Small intestine (tissue), 7 donors: ENCODE measurements around the gene IL4R. TPM values are rescaled to one million over a fixed set of nuclear protein-coding genes. Genes with fewer than 3 reads are reported as not detected.
"Not testable (repeated sequence)": the region's sequence is repeated elsewhere in the genome, so short reads cannot be mapped to it uniquely, and the experiment has no call there.

Experiments used
- DNase-seq, 2 donors: peaks; one replicate each; pipeline versions ENCODE4 v3.0.0 to v3.0.0-alpha.2; 2013
- FAIRE-seq: peaks from 2 replicates; lab custom pipeline; 2012; peaks lifted over from hg19 to GRCh38; lab: Jason Lieb, UNC
- H3K27ac ChIP-seq, 3 donors: one replicate each; pipeline ENCODE4 v1.5.1; 2013; ENCODE audit warnings: low read length in 2 of 3, mild to moderate bottlenecking in 2 of 3, control low read depth in 1 of 3, inconsistent platforms in 1 of 3, low read depth in 1 of 3, moderate library complexity in 1 of 3
- H3K27me3 ChIP-seq, 3 donors: one replicate each; pipeline ENCODE4 v1.6.1; 2013; ENCODE audit warnings: low read length in 3 of 3, inconsistent platforms in 1 of 3; ENCODE audit not compliant: control insufficient read depth in 3 of 3, insufficient read depth in 3 of 3
- H3K36me3 ChIP-seq, 3 donors: one replicate each; pipeline ENCODE4 v1.6.1; 2013; ENCODE audit warnings: low read length in 3 of 3, inconsistent platforms in 1 of 3, low read depth in 1 of 3, mild to moderate bottlenecking in 1 of 3, moderate library complexity in 1 of 3; ENCODE audit not compliant: control insufficient read depth in 3 of 3, insufficient read depth in 2 of 3
- H3K4me1 ChIP-seq, 3 donors: one replicate each; pipeline ENCODE4 v1.6.1; 2013; ENCODE audit warnings: low read length in 2 of 3, inconsistent platforms in 1 of 3, low read depth in 1 of 3, mild to moderate bottlenecking in 1 of 3, moderate library complexity in 1 of 3; ENCODE audit not compliant: control insufficient read depth in 3 of 3, insufficient read depth in 2 of 3
- H3K4me3 ChIP-seq, 3 donors: one replicate each; pipeline ENCODE4 v1.5.1; 2013; ENCODE audit warnings: low read length in 3 of 3, control low read depth in 1 of 3, inconsistent platforms in 1 of 3, low read depth in 1 of 3, mild to moderate bottlenecking in 1 of 3, moderate library complexity in 1 of 3
- H3K9me3 ChIP-seq, 2 donors: one replicate each; pipeline ENCODE4 v1.6.1; 2013; ENCODE audit warnings: low read depth in 1 of 2, low read length in 1 of 2; ENCODE audit not compliant: control insufficient read depth in 2 of 2, insufficient read depth in 1 of 2
- WGBS, 3 donors: extraction: QIAGEN DNeasy Blood & Tissue Kit; methylation state at CpG; one replicate each; pipeline ENCODE4 v1.1.7; 2013; 5-methylcytosine and 5-hydroxymethylcytosine counted together
- polyA plus RNA-seq, 4 donors: library from polyadenylated mRNA; stranded (reverse) in 3 of 4; unstranded in 1 of 4; fragments of 200-250 nt in 3 of 4; fragments of 120-200 nt in 1 of 4; gene quantifications; one replicate each; pipeline versions ENCODE4 v1.2.1 to v1.2.3, GENCODE V29; 2013
- donor health status: healthy with polysubstance abuse.
- donor health status: control.
- donor health status: control.
- donor health status: Bipolar disorder and iron deficiency.
- donor health status: healthy.

The IL4R gene
- polyA plus RNA-seq, 4 donors = 28.1 to 32.7 (median 30.4) TPM

DNA sequence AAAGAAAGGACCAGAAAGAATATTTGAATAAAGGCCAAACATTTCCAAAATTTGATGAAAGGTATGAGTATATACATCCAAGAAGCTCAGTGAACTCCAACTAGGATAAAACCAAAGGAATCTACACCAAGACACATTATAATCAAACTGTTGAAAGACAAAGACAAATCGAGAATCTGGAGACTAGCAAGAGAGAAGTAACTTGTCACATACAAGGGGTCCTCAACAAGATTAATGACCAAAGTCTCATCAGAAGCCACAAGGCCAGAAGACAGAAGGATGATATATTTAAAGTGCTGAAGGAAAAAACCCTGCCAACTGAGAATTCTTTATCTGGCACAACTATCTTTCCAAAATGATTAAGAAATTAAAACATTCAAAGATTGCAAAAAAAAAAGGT, 78.9 kb downstream of the IL4R start:
- Histone ChIP-seq H3K4me1 (no peaks in the 10 kb centered on the region), H3K27ac (no peak overlapping the region), H3K9me3 (peaks cover 0 to 3% of the 10 kb centered on the region in 2 donors), H3K4me3 (no peak overlapping the region), H3K27me3 (no peaks in the 10 kb centered on the region), H3K36me3 (no peaks in the 10 kb centered on the region)
- DNase-seq (no peak), FAIRE-seq (no peak)
- 71 to 93% (median 85%) methylated on average over 1 of the region's 1 CpG for WGBS, 3 donors

DNA sequence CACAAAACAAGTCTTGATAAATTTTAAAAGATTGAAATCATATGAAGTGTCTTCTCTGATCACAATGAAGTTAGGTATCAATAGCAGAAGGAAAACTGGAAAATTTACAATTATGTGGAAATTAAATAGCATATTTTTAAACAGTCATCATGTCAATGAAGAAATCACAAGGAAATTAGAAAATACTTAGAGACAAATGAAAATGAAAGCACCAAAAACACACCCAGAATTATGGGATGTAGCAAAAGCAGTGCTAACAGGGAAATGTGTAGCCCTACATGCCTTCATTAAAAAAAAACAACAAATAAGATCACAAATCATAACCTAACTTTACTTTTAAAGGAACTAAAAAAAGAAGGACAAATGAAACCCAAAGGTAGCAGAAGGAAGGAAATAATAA, 80.7 kb downstream of the IL4R start:
- no peaks in the 10 kb centered on the region for H3K36me3 ChIP-seq
- no peak for FAIRE-seq

DNA sequence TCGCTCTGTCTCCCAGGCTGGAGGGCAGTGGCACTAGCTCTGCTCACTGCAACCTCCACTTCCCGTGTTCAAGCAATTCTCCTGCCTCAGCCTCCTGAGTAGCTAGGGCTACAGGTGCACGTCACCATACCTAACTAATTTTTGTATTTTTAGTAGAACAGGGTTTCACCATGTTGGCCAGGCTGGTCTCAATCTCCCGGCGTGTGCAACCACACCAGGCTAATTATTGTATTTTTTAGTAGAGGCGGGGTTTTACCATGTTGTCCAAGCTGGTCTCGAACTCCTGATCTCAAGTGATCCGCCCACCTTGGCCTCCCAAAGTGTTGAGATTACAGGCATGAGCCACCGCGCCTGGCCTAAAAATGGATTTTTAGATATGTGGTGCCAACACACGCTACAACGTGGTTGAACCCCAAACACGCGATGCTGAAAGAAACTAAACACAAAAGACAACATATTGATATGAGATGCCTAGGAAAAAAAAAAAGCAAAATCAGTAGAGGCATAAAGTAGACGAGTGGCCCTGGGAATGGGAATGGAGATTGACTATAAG, 84.6 kb downstream of the IL4R start:
- H3K4me1 ChIP-seq, H3K4me3 ChIP-seq, FAIRE-seq, H3K27me3 ChIP-seq, H3K27ac ChIP-seq, H3K9me3 ChIP-seq, H3K36me3 ChIP-seq, DNase-seq: not testable (repeated sequence)
- 80 to 87% (median 86%) methylated on average over 15 of the region's 15 CpGs for WGBS, 3 donors

More for the DNA sequence above, 80.7 kb downstream of the IL4R start:
- Histone ChIP-seq H3K27me3 (no peaks in the 10 kb centered on the region), H3K4me1 (no peaks in the 10 kb centered on the region), H3K27ac (no peak overlapping the region), H3K4me3 (no peak overlapping the region), H3K9me3 (no peaks in the 10 kb centered on the region)
- DNase-seq = no peak

DNA sequence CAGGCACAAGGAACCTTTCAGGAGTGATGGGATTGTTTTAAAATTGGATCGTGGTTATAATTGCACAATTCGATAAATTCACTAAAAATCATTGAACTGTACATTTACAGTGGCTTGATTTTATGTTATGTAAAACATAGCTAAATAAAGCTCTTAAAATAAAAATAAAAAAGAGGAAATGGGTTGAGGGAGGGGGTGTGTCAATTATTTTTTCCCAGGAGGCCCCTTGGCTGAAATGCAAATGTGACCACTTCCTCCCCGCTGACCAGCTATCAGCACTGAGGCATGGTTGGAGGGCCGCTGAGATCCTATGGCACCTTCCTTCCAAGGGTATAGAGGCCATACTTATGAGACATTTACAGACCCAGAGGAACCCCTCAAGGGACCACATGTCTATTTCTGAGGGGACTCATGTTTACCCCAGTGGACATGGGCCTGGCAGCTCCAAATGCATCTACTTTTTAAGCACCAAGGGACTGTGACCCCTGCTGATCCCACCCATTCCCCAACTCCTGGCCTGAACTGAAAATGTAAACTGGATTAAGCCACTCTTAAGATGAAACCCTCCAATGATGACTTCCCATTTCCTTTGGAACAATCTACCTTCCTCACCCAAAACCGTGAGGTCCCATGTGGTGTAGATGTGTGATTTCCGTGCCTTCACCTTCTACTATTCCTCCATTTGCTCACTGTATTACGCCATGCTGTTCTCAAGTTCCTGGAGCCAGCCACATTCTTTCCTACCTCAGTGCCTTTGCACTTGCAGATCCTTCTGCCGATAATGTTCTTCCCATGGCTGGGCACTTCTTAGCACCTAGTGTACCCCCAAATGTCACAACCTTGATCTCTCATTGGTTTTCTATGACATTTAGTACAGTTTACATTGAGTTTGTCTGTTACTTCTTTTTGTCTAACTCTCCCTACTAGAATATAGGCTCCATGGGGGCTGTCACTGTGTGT, 85.4 kb downstream of the IL4R start:
- Histone ChIP-seq H3K27ac (no peak overlapping the region), H3K9me3 (no peaks in the 10 kb centered on the region), H3K4me1 (peaks cover 0 to 7% (median 0%) of the 10 kb centered on the region in 3 donors), H3K36me3 (no peaks in the 10 kb centered on the region), H3K4me3 (no peak overlapping the region), H3K27me3 (no peaks in the 10 kb centered on the region)
- 75 to 88% (median 84%) methylated on average over 8 of the region's 8 CpGs for WGBS, 3 donors
- no peak for DNase-seq
- FAIRE-seq = no peak

DNA sequence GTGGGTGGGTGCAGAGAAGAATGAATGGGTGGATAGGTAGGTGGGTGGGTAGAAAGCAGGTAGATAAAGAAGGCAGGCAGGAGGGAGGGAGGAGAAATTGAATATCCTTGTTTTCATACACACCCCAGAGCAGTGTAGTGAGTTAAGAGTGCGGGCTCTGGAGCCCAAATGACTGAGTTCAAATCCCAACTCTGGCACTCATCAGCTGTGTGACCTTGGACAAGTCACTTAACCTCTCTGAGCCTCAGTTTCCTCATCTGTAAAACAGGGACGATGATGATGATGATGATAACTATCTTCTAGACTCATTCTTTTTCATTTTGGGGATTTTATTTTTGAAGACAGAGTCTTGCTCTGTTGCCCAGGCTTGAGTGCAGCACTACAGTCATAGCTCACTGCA, 86.2 kb downstream of the IL4R start:
- Histone ChIP-seq H3K4me1 (peaks cover 0 to 7% (median 0%) of the 10 kb centered on the region in 3 donors), H3K4me3 (no peak overlapping the region), H3K27ac (no peak overlapping the region), H3K9me3 (no peaks in the 10 kb centered on the region), H3K36me3 (no peaks in the 10 kb centered on the region), H3K27me3 (no peaks in the 10 kb centered on the region)
- no peak for FAIRE-seq
- no peak for DNase-seq
- 86 to 97% (median 92%) methylated on average over 2 of the region's 2 CpGs for WGBS, 3 donors

DNA sequence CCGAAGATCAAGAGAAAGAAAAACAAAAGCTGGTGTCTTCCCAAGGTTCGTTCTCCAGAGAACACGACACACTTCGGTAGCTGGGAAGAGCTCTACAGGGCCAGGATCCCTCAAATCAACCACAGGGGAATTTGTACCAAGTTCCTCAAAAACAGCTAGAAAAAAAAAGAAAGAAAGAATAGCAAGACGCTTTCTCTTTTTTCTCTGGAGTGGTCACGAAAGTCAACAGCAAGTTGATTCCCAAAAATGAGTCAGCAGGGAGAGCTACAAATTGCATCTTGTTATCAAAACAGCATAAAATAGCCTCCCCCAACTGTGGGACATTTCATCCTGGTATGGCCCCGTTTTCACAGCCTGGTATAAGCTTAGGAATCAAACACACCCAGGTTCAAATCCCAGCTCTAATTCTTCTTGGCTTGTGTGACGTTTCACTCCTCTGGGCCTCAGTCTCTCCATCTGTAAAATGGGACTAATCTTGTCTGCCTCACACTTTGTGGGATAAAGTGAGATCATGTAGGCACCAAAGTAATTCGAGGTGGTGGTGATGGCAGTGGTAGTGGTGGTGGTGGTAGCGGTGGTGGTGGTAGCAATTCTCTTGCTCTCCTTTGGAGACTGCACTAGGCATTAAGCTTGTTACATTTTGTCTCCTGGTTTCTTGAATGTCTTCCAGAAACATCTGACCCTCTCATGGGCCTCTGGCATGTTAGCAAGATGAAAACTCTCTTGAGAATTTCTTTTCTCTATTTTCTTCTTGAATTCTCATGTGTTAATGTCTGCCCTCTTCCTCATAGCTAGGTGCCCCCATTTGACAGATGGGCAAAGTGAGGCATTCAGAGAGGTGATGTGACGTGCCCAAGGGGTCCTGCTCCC, 87.2 kb downstream of the IL4R start:
- no peak overlapping the region for H3K4me3 ChIP-seq
- H3K4me1 ChIP-seq = peaks cover 0 to 7% (median 0%) of the 10 kb centered on the region in 3 donors
- no peak overlapping the region for H3K27ac ChIP-seq
- no peaks in the 10 kb centered on the region for H3K36me3 ChIP-seq
- no peaks in the 10 kb centered on the region for H3K27me3 ChIP-seq
- FAIRE-seq (no peak), DNase-seq (no peak)
- H3K9me3 ChIP-seq = no peaks in the 10 kb centered on the region
- 45 to 47% (median 47%) methylated on average over 11 of the region's 11 CpGs for WGBS, 3 donors

DNA sequence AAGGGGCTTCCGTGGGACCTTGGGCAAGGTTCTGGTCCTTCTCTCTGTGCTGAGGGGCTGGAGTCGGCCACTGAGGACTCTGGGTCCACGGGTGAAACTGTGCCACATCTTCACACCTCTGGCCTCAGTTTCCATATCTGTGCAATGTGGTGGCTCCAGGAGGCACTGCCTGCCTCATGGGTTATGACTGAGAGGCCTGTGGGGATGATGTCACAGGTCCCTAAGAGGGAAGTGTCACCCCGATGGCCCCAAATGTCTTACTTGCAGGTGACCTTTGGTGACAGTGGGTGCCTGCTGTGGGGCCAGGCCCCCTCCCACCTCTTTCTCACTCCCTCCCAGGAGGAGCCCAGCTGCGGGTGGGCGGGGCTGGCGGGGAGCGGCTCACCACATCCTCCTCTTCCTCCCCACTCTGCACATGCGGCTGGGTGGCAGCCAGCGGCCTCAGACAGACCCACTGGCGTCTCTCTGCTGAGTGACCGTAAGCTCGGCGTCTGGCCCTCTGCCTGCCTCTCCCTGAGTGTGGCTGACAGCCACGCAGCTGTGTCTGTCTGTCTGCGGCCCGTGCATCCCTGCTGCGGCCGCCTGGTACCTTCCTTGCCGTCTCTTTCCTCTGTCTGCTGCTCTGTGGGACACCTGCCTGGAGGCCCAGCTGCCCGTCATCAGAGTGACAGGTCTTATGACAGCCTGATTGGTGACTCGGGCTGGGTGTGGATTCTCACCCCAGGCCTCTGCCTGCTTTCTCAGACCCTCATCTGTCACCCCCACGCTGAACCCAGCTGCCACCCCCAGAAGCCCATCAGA, 88.2 kb downstream of the IL4R start, which contains the start of gene IL21R:
Gene IL21R, plus strand, starts transcription at position 407 of the 801 bp plus-strand sequence. CDS start 27,898 bp downstream, outside the sequence.
- H3K27me3 ChIP-seq = no peaks in the 10 kb centered on the region
- peaks cover 0 to 7% (median 0%) of the 10 kb centered on the region in 3 donors for H3K4me1 ChIP-seq
- peak within 1 kb of the TSS in 2 of 3 donors; percentile 13 to 44 for H3K4me3 ChIP-seq
- WGBS, 3 donors = 12 to 13% (median 13%) methylated on average over 21 to 23 of the region's 23 CpGs
- no peaks in the 10 kb centered on the region for H3K36me3 ChIP-seq
- peak within 1 kb of the TSS in 2 of 3 donors; percentile 38 to 57 for H3K27ac ChIP-seq
- DNase-seq = peak; percentile 31 to 48
- H3K9me3 ChIP-seq = no peaks in the 10 kb centered on the region
- FAIRE-seq = no peak
